ENCODE measurements around the gene DCAF15. TPM values are rescaled to one million over a fixed set of nuclear protein-coding genes. Genes with fewer than 3 reads are reported as not detected.

The DCAF15 gene
- polyA plus RNA-seq, 3 donors = 2.8 to 116 (median 3.4) TPM

- H3K9ac ChIP-seq (ENCODE audit: insufficient read depth, low read length, poor library complexity, severe bottlenecking) = no peak overlapping the region
- Mint-ChIP-seq H3K36me3 (peaks cover 21 to 34% of the 10 kb centered on the region in 2 donors), H3K27me3 (ENCODE audit: low read depth in 3 of 3) (peaks cover 0 to 3% (median 1%) of the 10 kb centered on the region in 3 donors), H3K4me3 (no peak overlapping the region), H3K4me1 (peaks cover 57% of the 10 kb centered on the region), H3K9me3 (no peaks in the 10 kb centered on the region), H3K27ac (peak overlapping the region in 2 of 7 donors; percentile 33 to 46)
- DNase-seq = no peak
- TF ChIP-seq, protein P1, sequence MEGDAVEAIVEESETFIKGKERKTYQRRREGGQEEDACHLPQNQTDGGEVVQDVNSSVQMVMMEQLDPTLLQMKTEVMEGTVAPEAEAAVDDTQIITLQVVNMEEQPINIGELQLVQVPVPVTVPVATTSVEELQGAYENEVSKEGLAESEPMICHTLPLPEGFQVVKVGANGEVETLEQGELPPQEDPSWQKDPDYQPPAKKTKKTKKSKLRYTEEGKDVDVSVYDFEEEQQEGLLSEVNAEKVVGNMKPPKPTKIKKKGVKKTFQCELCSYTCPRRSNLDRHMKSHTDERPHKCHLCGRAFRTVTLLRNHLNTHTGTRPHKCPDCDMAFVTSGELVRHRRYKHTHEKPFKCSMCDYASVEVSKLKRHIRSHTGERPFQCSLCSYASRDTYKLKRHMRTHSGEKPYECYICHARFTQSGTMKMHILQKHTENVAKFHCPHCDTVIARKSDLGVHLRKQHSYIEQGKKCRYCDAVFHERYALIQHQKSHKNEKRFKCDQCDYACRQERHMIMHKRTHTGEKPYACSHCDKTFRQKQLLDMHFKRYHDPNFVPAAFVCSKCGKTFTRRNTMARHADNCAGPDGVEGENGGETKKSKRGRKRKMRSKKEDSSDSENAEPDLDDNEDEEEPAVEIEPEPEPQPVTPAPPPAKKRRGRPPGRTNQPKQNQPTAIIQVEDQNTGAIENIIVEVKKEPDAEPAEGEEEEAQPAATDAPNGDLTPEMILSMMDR (IDR thresholded peaks at IDR 0.05) = no peak
- no peaks in the 10 kb centered on the region for H3K27me3 ChIP-seq (ENCODE audit: control insufficient read depth in 2 of 2, insufficient read depth in 2 of 2, low read length in 2 of 2)
- H3K27ac ChIP-seq (ENCODE audit: low read depth in 1 of 2, low read length in 2 of 2) = no peak overlapping the region
- no peaks in the 10 kb centered on the region for H3K9me3 ChIP-seq (replicated peaks in 1 of 2; ENCODE audit: control insufficient read depth in 1 of 2, insufficient read depth in 1 of 2, low read length in 2 of 2)
- H3K4me3 ChIP-seq (replicated peaks in 1 of 3; ENCODE audit: low read depth in 2 of 3, low read length in 3 of 3) = no peak overlapping the region
- intact Hi-C loops (cut with micrococcal nuclease) = no loop called here
- H3K79me2 ChIP-seq (ENCODE audit: insufficient read depth, low read length) = peaks cover 4% of the 10 kb centered on the region
- peaks cover 55 to 73% of the 10 kb centered on the region in 2 donors for H3K4me1 ChIP-seq (ENCODE audit: control insufficient read depth in 1 of 2, insufficient read depth in 2 of 2, low read length in 2 of 2)
- H4K20me1 ChIP-seq (ENCODE audit: insufficient read depth, low read length) = no peaks in the 10 kb centered on the region
- H3K4me2 ChIP-seq (replicated peaks; ENCODE audit: extremely low read depth, low read length, poor library complexity, severe bottlenecking) = no peak overlapping the region
- 89% methylated on average over 16 of the region's 17 CpGs for WGBS (ENCODE audit: insufficient coverage)
- H3K36me3 ChIP-seq (replicated peaks in 1 of 2; ENCODE audit: control insufficient read depth in 1 of 2, insufficient read depth in 2 of 2, low read length in 2 of 2) = peaks cover 3 to 25% of the 10 kb centered on the region in 2 donors
- no peak overlapping the region for H2AFZ ChIP-seq (ENCODE audit: insufficient read depth, low read depth, low read length, poor library complexity, severe bottlenecking)
These were observed 29.7 kb downstream of the DCAF15 start for GRCh38 chr19:13981988-13982501.

- no peak overlapping the region for H3K4me2 ChIP-seq (replicated peaks; ENCODE audit: extremely low read depth, low read length, poor library complexity, severe bottlenecking)
These were observed 30.5 kb downstream of the DCAF15 start for GRCh38 chr19:13982773-13983172.

More at GRCh38 chr19:13982773-13983172, 30.5 kb downstream of the DCAF15 start:
- WGBS (ENCODE audit: insufficient coverage) = 99% methylated on average over 8 of the region's 9 CpGs
- H3K9me3 Mint-ChIP-seq = no peaks in the 10 kb centered on the region
- H3K4me1 Mint-ChIP-seq = peaks cover 63% of the 10 kb centered on the region
- H4K20me1 ChIP-seq (ENCODE audit: insufficient read depth, low read length) = no peaks in the 10 kb centered on the region
- H2AFZ ChIP-seq (ENCODE audit: insufficient read depth, low read depth, low read length, poor library complexity, severe bottlenecking) = no peak overlapping the region
- H3K9ac ChIP-seq (ENCODE audit: insufficient read depth, low read length, poor library complexity, severe bottlenecking) = no peak overlapping the region
- H3K27ac Mint-ChIP-seq = peak overlapping the region in 1 of 7 donors; percentile 42
- intact Hi-C loops (cut with micrococcal nuclease) = no loop called here
- no peaks in the 10 kb centered on the region for H3K27me3 ChIP-seq (ENCODE audit: control insufficient read depth in 2 of 2, insufficient read depth in 2 of 2, low read length in 2 of 2)
- H3K4me3 Mint-ChIP-seq = no peak overlapping the region
- H3K4me3 ChIP-seq (replicated peaks in 1 of 3; ENCODE audit: low read depth in 2 of 3, low read length in 3 of 3) = no peak overlapping the region
- TF ChIP-seq, protein P1 (IDR thresholded peaks at IDR 0.05) = no peak
- no peak overlapping the region for H3K27ac ChIP-seq (ENCODE audit: low read depth in 1 of 2, low read length in 2 of 2)
- peaks cover 3 to 25% of the 10 kb centered on the region in 2 donors for H3K36me3 ChIP-seq (replicated peaks in 1 of 2; ENCODE audit: control insufficient read depth in 1 of 2, insufficient read depth in 2 of 2, low read length in 2 of 2)
- DNase-seq = no peak
- H3K4me1 ChIP-seq (ENCODE audit: control insufficient read depth in 1 of 2, insufficient read depth in 2 of 2, low read length in 2 of 2) = peaks cover 62 to 78% of the 10 kb centered on the region in 2 donors
- peaks cover 0 to 3% (median 1%) of the 10 kb centered on the region in 3 donors for H3K27me3 Mint-ChIP-seq (ENCODE audit: low read depth in 3 of 3)
- peaks cover 21 to 32% of the 10 kb centered on the region in 2 donors for H3K36me3 Mint-ChIP-seq
- H3K79me2 ChIP-seq (ENCODE audit: insufficient read depth, low read length) = peaks cover 4% of the 10 kb centered on the region
- H3K9me3 ChIP-seq (replicated peaks in 1 of 2; ENCODE audit: control insufficient read depth in 1 of 2, insufficient read depth in 1 of 2, low read length in 2 of 2) = no peaks in the 10 kb centered on the region
